Right ventricle myocardium superior (tissue), 1 donor: ENCODE measurements around the gene VSIG2. TPM values are rescaled to one million over a fixed set of nuclear protein-coding genes. Genes with fewer than 3 reads are reported as not detected.

Experiments
- ATAC-seq: fragments of 200-7000 bp; cut with Tn5 transposase; one replicate; pipeline ENCODE4 v1.9.1; 2020; ENCODE audit warnings: mild to moderate bottlenecking; ENCODE audit not compliant: poor library complexity
- DNase-seq: peaks from one replicate; pipeline ENCODE4 v3.0.0-alpha.2; 2020
- intact Hi-C: fragments of 100-400 bp; cut with DNase I; formaldehyde crosslinking; loops from one replicate; pipeline ENCODE4 v1.11.2; 2022
- total RNA-seq: library from RNA; stranded (reverse); fragmentation: NEBNext Ultra II Directional; extraction: Animal tissue kit (Norgen Biotek cat#: 25700); gene quantifications from one replicate; pipeline ENCODE4 v1.2.1, GENCODE V29; 2021
- donor health status: DM: no; HTN: yes; CAD: no; lungs with severe emphysema.

VSIG2 gene
- total RNA-seq, 1 donor from 2014 or later, result 1.2 TPM

DNA sequence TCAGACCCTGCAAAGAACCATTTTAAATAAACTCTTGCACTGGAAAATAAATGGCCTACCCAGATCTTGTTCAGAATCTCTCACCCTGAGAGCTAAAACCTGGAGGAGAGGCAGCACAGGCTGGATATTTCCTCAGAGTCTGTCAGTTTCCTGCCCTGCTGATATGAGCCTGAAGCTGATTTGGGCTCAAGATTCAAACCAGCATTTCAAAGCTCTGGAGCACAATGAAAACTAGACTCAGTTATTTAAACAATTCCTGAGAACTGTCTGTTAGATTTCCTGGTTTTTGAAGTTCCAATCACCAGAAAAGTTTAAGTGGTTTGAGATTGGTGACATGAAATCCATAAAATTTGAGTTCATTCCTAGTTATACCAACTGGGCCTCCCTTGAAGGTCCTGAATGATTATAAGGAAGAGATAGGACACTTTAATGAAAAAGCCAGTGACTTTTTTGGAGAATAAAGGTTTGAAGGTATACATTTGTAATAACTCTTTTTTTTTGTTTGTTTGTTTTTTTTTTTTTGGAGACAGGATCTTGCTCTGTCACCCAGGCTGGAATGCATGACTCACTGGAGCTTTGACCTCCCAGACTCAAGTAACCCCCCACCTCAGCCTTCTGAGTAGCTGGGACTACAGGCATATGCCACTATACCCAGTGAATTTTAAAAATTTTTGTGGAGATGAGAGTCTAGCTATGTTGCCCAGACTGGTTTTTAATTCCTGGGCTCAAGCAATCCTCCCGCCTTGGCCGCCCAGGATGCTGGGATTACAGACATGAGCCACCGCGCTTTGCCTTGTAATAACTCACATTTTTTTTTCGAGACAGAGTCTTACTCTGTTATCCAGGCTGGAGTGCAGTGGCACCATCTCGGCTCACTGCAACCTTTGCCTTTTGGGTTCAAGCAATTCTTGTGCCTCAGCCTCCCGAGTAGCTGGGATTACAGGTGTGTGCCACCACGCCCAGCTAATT lies 18.0 kb upstream of the VSIG2 start:
- ATAC-seq, result no peak
- intact Hi-C loops, result loop anchor here (10.0 kb wide), 1 partner anchor 65 kb away; no protein-coding TSS in a partner anchor
- no peak for DNase-seq

DNA sequence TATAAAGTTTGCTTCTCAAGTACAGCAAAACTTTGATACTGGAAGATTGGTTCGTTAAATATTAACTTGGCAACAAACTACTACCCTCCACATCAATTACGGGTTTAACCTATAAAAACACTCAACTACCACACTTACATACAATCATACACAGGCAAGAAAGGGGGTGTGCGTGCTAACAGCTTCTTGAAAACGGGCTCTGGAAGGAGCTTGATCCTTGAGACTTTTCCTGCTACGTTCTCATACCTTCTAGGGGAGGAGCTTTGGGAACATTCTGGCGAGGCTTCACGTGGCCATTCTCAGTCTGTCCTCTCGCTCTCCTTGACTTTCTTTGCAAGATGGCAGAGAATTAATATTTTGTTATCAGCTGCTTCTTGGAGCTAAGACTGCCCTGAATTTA lies 16.9 kb upstream of the VSIG2 start:
- intact Hi-C loops, result loop anchor here (10.0 kb wide), 1 partner anchor 66 kb away; no protein-coding TSS in a partner anchor
- DNase-seq, result no peak
- no peak for ATAC-seq

DNA sequence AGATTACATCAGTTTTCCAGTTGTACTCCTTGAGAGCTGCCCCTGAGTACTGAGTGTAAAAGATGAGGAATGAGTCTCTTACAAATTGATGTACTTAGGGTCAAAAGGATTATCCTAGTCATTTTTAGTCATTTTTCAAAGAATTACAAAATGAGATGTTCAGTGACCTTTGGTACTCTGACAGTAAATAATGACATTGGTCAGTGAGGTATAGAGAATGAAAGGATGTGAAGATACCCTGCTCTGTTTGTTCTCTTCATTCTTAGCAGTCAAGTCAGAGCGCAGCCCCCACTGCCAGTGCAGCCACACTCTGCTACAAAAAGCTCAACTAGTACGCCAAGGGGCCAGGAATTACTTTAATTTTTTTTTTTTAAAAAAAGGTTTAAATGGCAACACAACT lies 14.1 kb upstream of the VSIG2 start:
- ATAC-seq (no peak), DNase-seq (no peak)
- intact Hi-C loops, result loop anchor here (10.0 kb wide), 1 partner anchor 69 kb away; no protein-coding TSS in a partner anchor

DNA sequence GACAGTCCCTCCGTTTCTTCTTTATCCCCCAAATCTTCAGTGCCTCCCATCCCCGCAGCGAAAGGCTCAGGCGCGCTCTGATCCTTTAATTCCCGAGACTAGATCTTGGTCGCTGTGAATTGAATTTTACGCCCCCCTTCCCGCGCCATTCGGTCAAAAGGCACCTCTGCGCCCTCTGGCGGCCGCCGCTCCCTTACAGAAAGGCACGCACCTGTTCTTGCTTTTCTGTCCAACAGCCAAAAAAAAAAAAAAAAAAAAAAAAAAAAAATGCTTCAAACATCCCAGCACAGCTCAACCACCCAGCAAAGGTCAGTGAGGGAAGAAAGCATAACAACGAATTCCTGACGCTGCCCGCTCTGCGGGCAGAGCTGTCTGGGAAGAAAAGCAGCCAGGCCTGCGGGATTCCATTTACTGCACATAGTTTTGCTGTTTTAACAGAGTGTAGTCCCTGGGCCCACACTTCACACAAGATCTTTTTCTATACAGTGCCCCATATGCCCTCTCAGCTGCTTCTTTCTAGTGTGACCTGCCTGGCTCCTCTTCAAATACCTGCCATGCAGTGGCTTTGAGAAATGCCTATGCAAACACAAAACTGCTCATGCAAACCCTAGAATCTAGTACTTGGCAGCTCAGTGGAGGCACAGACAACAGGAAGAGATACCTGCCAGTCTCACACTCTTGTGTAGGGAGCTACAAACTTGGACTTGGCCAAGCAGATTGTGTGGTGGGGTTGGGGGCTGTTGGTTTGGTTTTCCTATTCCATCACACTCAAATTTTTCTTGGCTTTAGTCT lies 11.3 kb upstream of the VSIG2 start:
- ATAC-seq (peak; percentile 59), DNase-seq (peak; percentile 93)
- intact Hi-C loops, result loop anchor here (5.0 to 10.0 kb wide), 2 partner anchors 71 to 91 kb away; partner anchors contain the start of genes SIAE and SPA17

DNA sequence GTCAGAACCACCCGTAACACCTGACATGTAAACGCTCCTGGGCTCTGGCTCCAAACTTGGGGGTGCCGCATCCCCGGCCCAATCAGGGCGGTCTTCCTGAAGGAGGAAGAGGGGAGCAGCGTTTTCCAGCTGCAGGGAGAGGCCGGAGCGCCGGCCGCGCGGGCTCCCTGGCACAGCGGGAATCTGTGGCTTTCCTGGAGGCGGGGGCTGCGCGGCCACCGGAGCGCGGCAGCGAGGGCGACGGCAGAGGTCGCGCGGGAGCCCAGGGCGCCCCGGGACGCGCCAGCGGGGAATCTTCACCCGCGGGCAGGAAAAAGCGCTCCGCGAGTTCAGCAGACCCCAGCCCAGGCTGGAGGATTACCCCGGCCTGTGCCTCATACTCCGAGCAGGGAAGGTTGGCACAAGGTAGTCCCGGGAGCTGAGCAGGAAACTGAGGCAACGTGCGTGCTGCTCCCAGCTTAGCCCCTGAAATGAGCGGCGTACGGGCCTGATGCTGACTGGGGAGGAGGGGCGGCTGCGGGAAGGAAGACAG lies 10.6 kb upstream of the VSIG2 start:
- intact Hi-C loops, result loop anchor here (5.0 to 10.0 kb wide), 2 partner anchors 72 to 90 kb away; partner anchors contain the start of genes SIAE and SPA17
- DNase-seq, result no peak
- ATAC-seq, result peak; percentile 21

DNA sequence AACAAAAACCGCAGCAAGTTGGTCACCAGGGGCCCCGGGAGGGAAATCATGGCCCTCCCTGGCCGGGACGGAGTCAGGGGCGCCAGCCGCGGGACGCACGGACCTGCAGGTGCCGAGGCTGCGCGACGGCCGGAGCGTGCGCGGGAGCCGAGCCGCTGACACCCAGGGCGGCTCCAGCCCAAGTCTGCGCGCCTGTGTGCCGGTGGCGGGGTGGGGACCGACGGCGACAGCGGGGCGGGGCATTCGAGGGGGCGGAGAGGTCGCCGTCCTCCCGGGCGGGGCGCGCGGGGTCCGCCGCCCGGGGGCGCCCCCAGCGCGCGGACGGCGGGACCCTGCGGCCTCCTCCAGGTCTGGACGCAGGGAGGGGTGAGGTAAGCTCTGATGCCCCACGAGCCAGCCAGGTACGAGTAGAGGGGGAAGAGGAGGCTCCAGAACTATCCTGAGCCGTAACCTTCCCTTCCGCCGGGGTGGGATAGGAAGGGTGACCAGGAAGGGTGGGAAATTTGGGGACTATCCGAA lies 10.1 kb upstream of the VSIG2 start, which contains the start of gene ESAM:
Gene ESAM, minus strand, starts transcription at position 186 of the 519 bp plus-strand sequence. Its CDS starts 136 bp downstream, at position 50.
- intact Hi-C loops, result loop anchor here (5.0 to 10.0 kb wide), 2 partner anchors 73 to 90 kb away; partner anchors contain the start of genes SIAE and SPA17
- ATAC-seq, result peak; percentile 53

DNA sequence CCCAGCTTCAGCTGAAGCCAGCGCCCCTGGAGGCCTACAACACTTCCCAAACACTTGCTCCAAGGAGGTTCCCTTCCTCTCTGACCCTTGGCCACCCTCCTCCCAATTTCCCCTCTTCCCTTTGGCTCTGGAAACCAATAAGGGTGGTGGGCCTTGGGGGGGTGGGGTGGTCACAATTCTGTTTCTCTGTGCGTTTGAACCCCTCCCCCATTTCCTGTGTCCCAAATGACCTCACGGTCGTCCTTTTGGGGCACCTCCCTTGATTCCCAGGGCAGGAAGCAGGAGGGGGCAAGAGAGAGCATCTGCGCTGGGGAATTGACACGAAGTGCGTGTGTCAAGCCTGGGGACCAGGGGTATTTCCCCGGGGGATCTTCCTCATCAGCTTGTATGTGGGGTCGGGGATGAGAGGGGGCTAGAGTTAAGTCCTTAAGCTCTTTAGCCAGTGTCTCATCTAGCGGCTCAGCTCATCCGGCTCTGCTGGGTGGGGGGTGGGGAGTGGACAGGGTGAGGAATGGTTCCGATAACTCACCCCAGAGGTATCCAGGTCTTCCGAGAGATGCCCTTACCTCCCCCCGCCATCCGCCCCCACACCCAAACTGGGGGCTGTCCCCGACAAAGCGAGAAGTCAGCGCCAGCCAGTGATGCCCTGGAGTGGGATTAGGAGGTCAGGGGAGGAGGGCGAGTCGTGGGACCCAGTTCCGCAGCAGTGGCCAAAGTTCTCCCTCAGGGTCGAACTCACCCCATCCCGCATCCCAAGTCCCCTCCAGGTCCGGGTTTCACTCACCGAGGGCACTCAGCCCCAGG lies 9.4 kb upstream of the VSIG2 start:
- DNase-seq (no peak), ATAC-seq (no peak)
- intact Hi-C loops, result loop anchor here (5.0 to 10.0 kb wide), 2 partner anchors 73 to 89 kb away; partner anchors contain the start of genes SIAE and SPA17

More for the DNA sequence above, 10.1 kb upstream of the VSIG2 start, which contains the start of gene ESAM:
- peak; percentile 67 for DNase-seq

DNA sequence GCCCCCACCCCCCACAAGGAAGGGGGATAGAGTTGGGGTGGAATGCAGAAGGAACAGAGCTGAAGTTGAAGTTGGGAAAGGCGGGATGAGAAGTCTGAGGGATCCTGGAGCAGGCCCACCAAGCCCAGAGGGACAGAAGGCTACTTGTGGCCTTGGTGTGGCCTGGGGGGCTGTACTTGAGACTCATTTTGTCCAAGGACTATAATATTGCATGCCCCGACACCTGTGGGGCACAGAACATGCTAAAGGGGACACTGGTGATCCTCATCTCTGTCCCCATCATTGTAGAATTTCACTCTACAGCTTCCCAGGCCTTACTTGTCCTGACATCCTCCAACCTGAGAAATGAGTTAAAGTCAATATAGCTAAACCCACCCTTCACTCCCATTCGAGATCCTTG lies 8.8 kb upstream of the VSIG2 start:
- DNase-seq (no peak), ATAC-seq (no peak)
- intact Hi-C loops, result loop anchor here (5.0 to 10.0 kb wide), 2 partner anchors 74 to 89 kb away; partner anchors contain the start of genes SIAE and SPA17

DNA sequence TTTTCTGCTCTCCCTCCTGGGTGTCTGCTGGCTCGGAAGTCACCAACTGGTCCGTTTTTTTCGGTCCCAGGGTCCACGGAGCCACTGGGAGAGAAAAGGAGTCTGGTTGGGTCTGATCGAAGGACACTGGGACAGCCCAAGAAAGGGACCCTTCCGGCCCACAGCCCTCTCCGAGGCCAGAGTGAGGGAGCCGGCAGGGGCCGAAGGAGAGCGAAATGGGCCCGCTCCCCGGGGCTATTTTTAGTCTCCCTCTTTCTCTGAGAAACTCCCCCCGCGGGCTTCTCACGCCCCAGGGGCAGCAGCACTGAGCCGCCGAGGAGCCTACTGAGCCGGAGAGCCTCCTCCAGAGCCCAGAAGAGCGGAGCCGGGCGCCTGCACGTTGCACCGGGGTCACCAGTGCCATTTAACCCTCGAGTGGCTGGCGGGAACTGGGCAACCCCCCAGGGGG lies 8.2 kb upstream of the VSIG2 start:
- intact Hi-C loops, result loop anchor here (5.0 to 10.0 kb wide), 2 partner anchors 75 to 88 kb away; partner anchors contain the start of genes SIAE and SPA17
- ATAC-seq (peak; percentile 16), DNase-seq (no peak)

DNA sequence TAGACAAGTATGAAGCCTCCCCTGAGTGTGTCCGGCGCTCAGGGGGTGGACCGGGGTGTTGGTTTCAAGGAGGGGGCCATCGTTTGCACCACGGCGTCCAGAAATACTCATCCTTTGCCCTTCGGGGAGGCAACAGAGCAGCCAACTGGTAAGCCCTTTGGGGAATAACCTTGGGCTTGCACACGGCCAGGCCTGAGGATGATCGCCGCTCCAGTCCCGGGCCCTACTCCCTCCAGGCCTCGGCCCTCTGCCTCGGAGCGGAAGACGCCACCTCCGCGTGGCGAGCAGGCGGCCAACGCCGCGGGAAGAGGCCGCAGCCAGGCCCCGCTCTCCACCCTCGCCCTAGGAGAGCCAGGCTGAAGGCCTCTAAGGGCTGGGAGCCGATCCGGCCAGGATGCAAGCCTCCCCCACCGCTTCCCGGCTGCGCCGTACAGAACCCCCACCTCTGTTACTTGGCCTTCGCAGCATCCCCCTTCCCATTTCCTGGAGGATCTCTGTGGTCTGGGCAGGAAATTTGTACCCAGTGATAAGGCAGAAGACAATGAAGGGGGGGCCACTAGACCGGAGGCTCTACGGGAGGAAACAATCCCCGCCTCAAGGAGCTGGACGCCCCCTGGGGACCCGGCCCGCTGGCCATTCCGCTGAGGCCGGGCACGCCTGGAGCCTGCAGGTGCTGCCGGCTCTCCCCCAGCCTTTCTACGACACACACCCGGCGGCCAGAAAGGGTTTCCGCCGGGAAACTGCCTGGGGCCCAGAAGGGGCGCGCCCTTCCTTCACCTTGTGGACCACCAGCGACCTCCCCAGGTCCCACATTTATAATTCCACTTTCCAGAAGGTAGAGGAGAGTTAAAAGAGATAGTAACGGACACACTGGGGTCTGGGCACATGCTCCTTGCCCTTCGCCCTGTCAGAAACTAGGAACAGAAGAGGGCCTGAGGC lies 7.5 kb upstream of the VSIG2 start:
- intact Hi-C loops, result loop anchor here (5.0 to 10.0 kb wide), 2 partner anchors 75 to 87 kb away; partner anchors contain the start of genes SIAE and SPA17
- DNase-seq (peak; percentile 80), ATAC-seq (peak; percentile 24)

DNA sequence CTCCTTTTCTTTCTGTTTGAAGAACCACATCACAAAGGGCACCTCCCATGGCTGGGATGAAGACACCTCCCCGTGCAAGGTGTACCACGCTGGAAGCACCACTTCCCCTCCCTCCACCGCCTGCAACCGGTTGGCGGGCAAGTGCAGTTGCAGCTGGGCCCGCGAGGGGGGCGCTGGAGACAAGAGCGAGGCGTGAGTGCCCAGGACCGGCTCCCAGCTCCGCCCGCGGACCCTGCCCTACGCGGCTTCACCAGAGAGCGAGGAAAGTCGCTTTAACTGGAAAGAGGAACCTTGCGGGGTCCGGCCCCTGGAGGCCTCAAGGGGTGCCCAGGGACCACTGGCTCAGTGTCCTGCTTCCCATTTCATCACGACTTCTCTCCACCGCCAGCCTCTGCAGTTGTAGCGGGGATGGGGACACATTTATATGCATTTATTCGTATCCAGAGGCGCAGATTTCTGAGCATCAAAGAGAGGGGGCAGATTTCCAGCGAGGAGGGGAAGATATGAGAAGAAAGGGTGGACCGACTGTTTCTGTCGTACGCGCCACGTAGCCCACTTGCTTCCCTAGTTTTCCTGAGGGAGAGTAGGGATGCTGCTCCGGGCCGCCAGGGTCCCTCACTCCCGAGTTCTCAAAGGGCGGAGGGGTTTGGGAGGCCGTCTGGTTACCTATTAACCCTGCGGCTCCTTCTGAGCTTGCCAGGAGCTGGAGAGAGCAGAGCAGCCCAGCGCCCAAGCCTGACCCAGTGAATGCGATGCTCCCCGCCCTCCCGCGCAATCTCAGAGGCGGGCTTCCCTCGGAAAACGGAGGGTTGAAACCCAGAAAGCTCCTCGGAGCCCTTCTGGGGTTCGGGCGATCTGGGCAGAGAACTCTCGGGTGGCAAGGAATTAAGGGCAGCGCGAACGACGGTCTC lies 6.6 kb upstream of the VSIG2 start:
- ATAC-seq (peak; percentile 70), DNase-seq (peak; percentile 86)
- intact Hi-C loops, result no loop called here

DNA sequence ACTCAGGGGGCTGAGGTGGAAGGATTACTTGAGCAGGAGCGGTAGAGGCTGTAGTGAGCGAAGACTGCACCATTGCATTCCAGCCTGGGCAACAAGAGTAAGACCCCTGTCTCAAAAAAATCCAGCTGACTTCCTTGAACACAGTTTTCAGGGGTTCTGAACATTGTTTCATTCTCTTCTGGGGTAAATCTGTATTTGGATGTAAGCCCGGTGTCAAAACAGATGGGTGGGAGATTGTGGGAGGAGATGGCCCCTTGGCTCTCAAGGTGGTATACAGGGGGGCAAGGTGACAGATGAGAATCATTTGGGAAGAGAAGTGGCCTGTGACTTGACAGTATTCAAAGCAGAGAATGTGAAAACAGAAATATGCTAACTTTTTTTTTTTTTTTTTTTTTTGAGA lies 5.3 kb upstream of the VSIG2 start:
- DNase-seq (no peak), ATAC-seq (no peak)
- intact Hi-C loops, result no loop called here

DNA sequence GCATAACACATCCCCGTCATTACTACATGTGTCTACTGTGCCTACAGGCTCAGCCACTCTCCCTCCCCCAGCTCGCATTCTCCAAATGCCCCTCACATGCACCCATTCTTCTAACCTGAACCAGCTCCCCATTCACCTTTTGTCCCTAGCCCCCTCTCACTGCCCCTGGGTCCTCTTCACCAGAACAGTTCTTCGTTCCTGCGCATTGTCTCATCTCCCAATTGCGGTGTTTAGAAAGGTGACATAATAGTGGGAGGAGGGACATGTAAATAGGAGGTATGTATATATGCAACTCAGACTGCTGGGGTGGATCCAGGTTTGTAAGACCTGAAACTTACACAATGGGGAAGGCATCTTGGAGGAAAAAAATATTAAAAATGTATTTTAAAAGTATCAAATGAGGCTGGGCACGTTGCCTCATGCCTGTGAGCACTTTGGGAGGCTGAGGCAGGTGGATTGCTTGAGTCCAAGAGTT lies 4.7 kb upstream of the VSIG2 start:
- intact Hi-C loops, result no loop called here

DNA sequence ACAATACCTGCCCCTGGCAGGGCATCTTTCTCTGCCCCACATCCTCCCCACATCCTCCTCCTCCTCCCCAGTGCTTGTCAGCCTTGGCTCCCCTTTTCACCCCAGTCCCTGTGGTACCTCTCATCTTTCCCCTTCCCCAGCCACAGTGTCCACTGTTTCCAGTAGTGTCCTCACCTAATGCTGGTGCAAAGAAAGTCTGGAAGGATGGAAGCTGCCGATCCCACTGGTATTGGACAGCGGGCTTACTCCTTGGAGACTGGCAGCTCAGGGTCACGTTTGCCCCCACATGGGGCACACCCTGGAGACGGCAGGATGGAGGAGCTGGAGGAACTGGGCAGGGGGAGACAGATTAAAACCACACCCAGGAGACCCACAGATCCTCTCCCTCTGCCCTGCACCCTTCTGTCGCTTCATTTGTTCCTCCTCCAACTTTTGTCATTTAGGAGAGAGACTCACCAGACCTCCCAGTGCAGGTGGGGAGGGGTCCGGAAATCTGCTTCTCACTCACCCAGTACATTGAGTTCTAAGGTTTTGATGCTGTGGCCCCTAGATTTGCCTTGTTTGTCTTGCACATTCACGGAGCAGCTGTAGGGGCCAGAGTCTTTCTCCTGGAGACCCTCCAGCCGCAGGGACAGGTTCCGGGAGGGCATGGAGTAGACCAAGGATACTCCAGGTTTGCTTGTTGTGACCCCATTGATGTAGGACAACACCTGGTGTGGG lies 4.1 kb upstream of the VSIG2 start:
- no peak for ATAC-seq
- intact Hi-C loops, result no loop called here

More for the DNA sequence above, 4.7 kb upstream of the VSIG2 start:
- ATAC-seq (no peak), DNase-seq (no peak)

More for the DNA sequence above, 4.1 kb upstream of the VSIG2 start:
- DNase-seq, result no peak
